KMS-11 (cell line): ENCODE measurements around the gene ZNF618.

Experiments used
- H2AFZ ChIP-seq: fragments of 200-600 bp; sonication (generic); 2 replicates; pipeline ENCODE4 v1.6.1; 2016; ENCODE audit warnings: antibody characterized with exemption, mixed run types, low read depth
- H3K27ac ChIP-seq: fragments of 200-600 bp; sonication (generic); 2 replicates; pipeline ENCODE4 v1.6.1; 2016; ENCODE audit warnings: mild to moderate bottlenecking, mixed run types
- H3K27me3 ChIP-seq: fragments of 200-600 bp; sonication (generic); 2 replicates; pipeline ENCODE4 v1.6.1; 2017; ENCODE audit warnings: mild to moderate bottlenecking, low read depth, mixed run types, moderate library complexity; ENCODE audit not compliant: insufficient read depth
- H3K36me3 ChIP-seq: fragments of 200-600 bp; sonication (generic); 2 replicates; pipeline ENCODE4 v1.6.1; 2017; ENCODE audit warnings: mild to moderate bottlenecking, mixed run types; ENCODE audit not compliant: insufficient read depth
- H3K4me1 ChIP-seq: fragments of 200-600 bp; sonication (generic); 2 replicates; pipeline ENCODE4 v1.6.1; 2016; ENCODE audit warnings: mild to moderate bottlenecking, low read depth, mixed run types; ENCODE audit not compliant: poor library complexity, severe bottlenecking
- H3K4me2 ChIP-seq: fragments of 200-600 bp; sonication (generic); 2 replicates; pipeline ENCODE4 v1.7.0; 2016; ENCODE audit warnings: mild to moderate bottlenecking, mixed run types
- H3K4me3 ChIP-seq: fragments of 200-600 bp; sonication (generic); IDR thresholded peaks from 2 replicates; pipeline ENCODE4 v1.6.1; 2017; ENCODE audit warnings: low read depth, low read length, mixed read lengths; ENCODE audit not compliant: insufficient read depth
- H3K79me2 ChIP-seq: fragments of 200-600 bp; sonication (generic); 2 replicates; pipeline ENCODE4 v1.6.1; 2016; ENCODE audit warnings: low read depth, mixed run types; ENCODE audit not compliant: insufficient read depth
- H3K9ac ChIP-seq: fragments of 200-600 bp; sonication (generic); 2 replicates; pipeline ENCODE4 v1.6.1; 2016; ENCODE audit warnings: mild to moderate bottlenecking, mixed run types
- H4K20me1 ChIP-seq: fragments of 200-600 bp; sonication (generic); 2 replicates; pipeline ENCODE4 v1.6.1; 2016; ENCODE audit warnings: mild to moderate bottlenecking, mixed run types; ENCODE audit not compliant: insufficient read depth
- TF ChIP-seq, protein P1 (sequence below): fragments of 200-600 bp; sonication (generic); conservative IDR thresholded peaks from 2 replicates; pipeline ENCODE4 v1.6.1; 2017; ENCODE audit warnings: low read depth, mild to moderate bottlenecking, antibody characterized with exemption, low read length, moderate library complexity, mixed read lengths

Gene ZNF618

DNA sequence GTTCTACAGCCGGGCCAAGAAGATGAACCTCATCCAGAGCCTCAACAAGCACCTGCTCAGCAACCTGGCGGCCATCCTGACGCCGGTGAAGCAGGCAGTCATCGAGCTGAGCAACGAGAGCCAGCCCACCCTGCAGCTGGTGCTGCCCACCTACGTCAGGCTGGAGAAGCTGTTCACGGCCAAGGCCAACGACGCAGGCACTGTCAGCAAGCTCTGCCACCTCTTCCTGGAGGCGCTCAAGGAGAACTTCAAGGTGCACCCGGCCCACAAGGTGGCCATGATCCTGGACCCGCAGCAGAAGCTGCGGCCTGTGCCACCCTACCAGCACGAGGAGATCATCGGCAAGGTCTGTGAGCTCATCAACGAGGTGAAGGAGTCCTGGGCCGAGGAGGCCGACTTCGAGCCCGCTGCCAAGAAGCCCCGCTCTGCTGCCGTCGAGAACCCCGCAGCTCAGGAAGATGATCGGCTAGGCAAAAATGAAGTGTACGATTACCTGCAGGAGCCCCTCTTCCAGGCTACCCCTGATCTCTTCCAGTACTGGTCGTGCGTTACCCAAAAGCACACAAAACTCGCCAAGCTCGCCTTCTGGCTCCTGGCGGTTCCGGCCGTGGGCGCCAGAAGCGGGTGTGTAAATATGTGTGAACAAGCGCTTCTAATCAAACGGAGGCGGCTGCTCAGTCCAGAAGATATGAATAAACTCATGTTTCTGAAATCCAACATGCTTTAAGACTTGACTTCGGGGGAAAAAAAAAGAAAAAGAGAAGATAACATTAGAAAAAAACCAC lies 173.5 kb downstream of the ZNF618 start:
- H3K79me2 ChIP-seq: no peaks in the 10 kb centered on the region
- H3K27me3 ChIP-seq: no peaks in the 10 kb centered on the region
- TF ChIP-seq, protein P1, sequence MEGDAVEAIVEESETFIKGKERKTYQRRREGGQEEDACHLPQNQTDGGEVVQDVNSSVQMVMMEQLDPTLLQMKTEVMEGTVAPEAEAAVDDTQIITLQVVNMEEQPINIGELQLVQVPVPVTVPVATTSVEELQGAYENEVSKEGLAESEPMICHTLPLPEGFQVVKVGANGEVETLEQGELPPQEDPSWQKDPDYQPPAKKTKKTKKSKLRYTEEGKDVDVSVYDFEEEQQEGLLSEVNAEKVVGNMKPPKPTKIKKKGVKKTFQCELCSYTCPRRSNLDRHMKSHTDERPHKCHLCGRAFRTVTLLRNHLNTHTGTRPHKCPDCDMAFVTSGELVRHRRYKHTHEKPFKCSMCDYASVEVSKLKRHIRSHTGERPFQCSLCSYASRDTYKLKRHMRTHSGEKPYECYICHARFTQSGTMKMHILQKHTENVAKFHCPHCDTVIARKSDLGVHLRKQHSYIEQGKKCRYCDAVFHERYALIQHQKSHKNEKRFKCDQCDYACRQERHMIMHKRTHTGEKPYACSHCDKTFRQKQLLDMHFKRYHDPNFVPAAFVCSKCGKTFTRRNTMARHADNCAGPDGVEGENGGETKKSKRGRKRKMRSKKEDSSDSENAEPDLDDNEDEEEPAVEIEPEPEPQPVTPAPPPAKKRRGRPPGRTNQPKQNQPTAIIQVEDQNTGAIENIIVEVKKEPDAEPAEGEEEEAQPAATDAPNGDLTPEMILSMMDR: no peak
- no peak overlapping the region for H3K4me3 ChIP-seq
- no peak overlapping the region for H3K9ac ChIP-seq
- H3K4me2 ChIP-seq: no peak overlapping the region
- H3K27ac ChIP-seq: no peak overlapping the region
- H4K20me1 ChIP-seq: no peaks in the 10 kb centered on the region
- no peaks in the 10 kb centered on the region for H3K4me1 ChIP-seq
- H3K36me3 ChIP-seq: no peaks in the 10 kb centered on the region
- no peak overlapping the region for H2AFZ ChIP-seq

DNA sequence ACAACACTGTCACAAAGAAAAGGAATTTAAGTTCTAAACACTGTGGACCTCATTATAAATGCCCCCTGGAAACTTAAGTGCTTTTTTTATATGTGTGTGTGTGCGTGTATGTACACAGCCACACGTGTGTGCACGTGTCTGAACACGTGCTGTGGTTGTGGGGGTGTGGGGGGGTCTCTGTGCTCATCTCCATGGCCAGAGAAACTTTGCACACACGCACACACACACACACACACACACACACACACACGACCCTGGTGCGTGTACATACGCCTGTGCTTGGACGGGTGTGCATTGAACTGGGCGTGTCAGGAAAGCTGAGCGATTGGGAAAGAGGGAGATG lies 174.1 kb downstream of the ZNF618 start:
- Histone ChIP-seq H3K79me2 (no peaks in the 10 kb centered on the region), H3K36me3 (no peaks in the 10 kb centered on the region), H3K27me3 (no peaks in the 10 kb centered on the region), H3K9ac (no peak overlapping the region), H2AFZ (no peak overlapping the region), H3K4me1 (no peaks in the 10 kb centered on the region), H3K4me3 (no peak overlapping the region), H4K20me1 (no peaks in the 10 kb centered on the region), H3K27ac (no peak overlapping the region), H3K4me2 (no peak overlapping the region)
- TF ChIP-seq, protein P1: no peak

DNA sequence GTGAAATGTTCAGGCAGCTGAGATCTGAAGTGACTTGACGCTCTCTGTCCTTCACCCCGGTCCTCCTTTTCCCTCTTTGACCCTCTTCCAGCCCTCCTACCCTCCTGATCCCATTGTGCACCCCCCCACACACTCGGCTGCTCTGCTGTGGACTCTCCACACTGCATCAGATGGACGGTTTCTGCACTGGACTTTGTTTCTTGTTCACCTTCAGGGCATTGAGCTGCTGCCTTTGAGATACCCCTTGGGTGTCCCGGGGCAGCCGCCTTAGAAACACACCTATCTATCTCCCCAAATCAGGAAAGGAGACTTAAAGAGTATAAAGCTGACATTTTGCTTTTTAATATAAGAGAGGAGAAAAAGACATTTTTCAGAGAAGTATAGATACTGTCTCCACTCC lies 174.5 kb downstream of the ZNF618 start:
- no peak overlapping the region for H2AFZ ChIP-seq
- no peaks in the 10 kb centered on the region for H3K36me3 ChIP-seq
- no peaks in the 10 kb centered on the region for H3K27me3 ChIP-seq
- H3K9ac ChIP-seq: no peak overlapping the region
- H3K4me2 ChIP-seq: no peak overlapping the region
- no peak overlapping the region for H3K27ac ChIP-seq
- TF ChIP-seq, protein P1: no peak
- no peaks in the 10 kb centered on the region for H3K79me2 ChIP-seq
- H3K4me3 ChIP-seq: no peak overlapping the region
- H3K4me1 ChIP-seq: no peaks in the 10 kb centered on the region
- H4K20me1 ChIP-seq: no peaks in the 10 kb centered on the region

DNA sequence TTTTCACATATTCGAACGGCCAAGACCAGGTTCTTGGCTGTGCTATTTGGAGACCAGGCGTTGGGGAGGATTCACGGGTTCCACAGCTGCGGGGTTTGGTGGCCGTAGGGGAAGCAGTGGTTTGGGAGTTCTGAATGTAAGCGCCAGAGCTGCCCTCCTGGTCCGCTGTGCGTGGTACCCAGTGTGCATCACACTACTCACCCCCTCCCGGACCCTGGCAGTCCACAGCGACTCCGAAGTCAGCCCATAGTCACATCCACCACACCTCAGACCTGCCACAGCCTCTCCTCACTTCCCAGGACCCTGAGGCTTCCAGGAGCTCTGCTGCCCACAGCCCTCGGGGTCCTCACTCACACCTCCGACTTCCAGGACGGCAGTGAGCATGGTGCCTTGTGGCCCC lies 175.2 kb downstream of the ZNF618 start:
- no peak overlapping the region for H3K9ac ChIP-seq
- no peaks in the 10 kb centered on the region for H3K36me3 ChIP-seq
- H3K79me2 ChIP-seq: no peaks in the 10 kb centered on the region
- no peak overlapping the region for H2AFZ ChIP-seq
- H3K4me2 ChIP-seq: no peak overlapping the region
- H3K27me3 ChIP-seq: no peaks in the 10 kb centered on the region
- TF ChIP-seq, protein P1: no peak
- H3K4me1 ChIP-seq: no peaks in the 10 kb centered on the region
- no peak overlapping the region for H3K4me3 ChIP-seq
- no peak overlapping the region for H3K27ac ChIP-seq
- no peaks in the 10 kb centered on the region for H4K20me1 ChIP-seq
